K562 (cell line): Measurements from ENCODE around the gene RGS12. TPM values are rescaled to one million over a fixed set of nuclear protein-coding genes. Genes with fewer than 3 reads are reported as not detected.

Source experiments
- ATAC-seq: fragments of 200-7000 bp; cut with Tn5 transposase; 3 replicates; pipeline ENCODE4 v1.9.1; 2020; ENCODE audit warnings: moderate library complexity
- BruUV-seq: library from RNA; stranded (reverse); fragments of 400-500 nt; replicated peaks from 2 replicates; lab custom pipeline; 2021; lab: Mats Ljungman, UMichigan
- CTCF ChIA-PET: fragments of 300-600 bp; formaldehyde crosslinking; extraction: SDS; loops from one replicate; lab custom pipeline; 2021; ENCODE audit warnings: low intra/inter-chr PET ratio; lab: Yijun Ruan, JAX
- POLR2A ChIA-PET: fragments of 300-600, 350-650 bp; sonication (Branson Sonifier 250); formaldehyde crosslinking; extraction: SDS; loops from one replicate; lab custom pipeline; 2021; ENCODE audit warnings: antibody characterized with exemption, inconsistent platforms; lab: Yijun Ruan, JAX
- DNase-seq, 4 experiments: peaks; one replicate each; pipeline versions ENCODE4 v3.0.0 to v3.0.0-alpha.2; 2011 to 2018; ENCODE audit warnings: low spot score in 3 of 4, mixed read lengths in 3 of 4; ENCODE audit errors: extremely low read depth in 1 of 4
- FAIRE-seq: peaks from 2 replicates; lab custom pipeline; 2011; peaks lifted over from hg19 to GRCh38; lab: Jason Lieb, UNC
- H2AFZ ChIP-seq: 2 replicates; pipeline ENCODE4 v1.6.0; 2011; ENCODE audit warnings: low read depth, low read length, control low read depth, inconsistent platforms
- H3K27ac ChIP-seq: fragments of 200-600 bp; 3 replicates; pipeline ENCODE4 v1.8.0; 2011; ENCODE audit warnings: low read depth, mild to moderate bottlenecking, control low read depth, inconsistent platforms, low read length, moderate library complexity, mixed read lengths; ENCODE audit errors: extremely low read depth
- H3K27me3 ChIP-seq, 2 experiments: fragments of 300-600 bp in 1 of 2; 2 replicates in 1 of 2; 3 replicates in 1 of 2; pipeline versions ENCODE4 v1.6.0 to v1.8.0; 2011; ENCODE audit warnings: inconsistent platforms in 2 of 2, low read length in 2 of 2, mild to moderate bottlenecking in 1 of 2, mixed read lengths in 1 of 2, moderate library complexity in 1 of 2; ENCODE audit not compliant: control insufficient read depth in 2 of 2, insufficient read depth in 2 of 2
- H3K36me3 ChIP-seq: fragments of 300-600 bp; 3 replicates; pipeline ENCODE4 v1.8.0; 2011; ENCODE audit warnings: mild to moderate bottlenecking, low read length, inconsistent platforms; ENCODE audit not compliant: control insufficient read depth, insufficient read depth
- H3K4me1 ChIP-seq, 2 experiments: fragments of 200-600 bp in 1 of 2; replicated peaks in 1 of 2; 2 replicates in 1 of 2; 3 replicates in 1 of 2; pipeline versions ENCODE4 v1.5.1 to v1.8.0; 2011; ENCODE audit warnings: inconsistent platforms in 2 of 2, low read length in 2 of 2, mild to moderate bottlenecking in 1 of 2, mixed read lengths in 1 of 2, moderate library complexity in 1 of 2; ENCODE audit not compliant: control insufficient read depth in 2 of 2, insufficient read depth in 2 of 2
- H3K4me2 ChIP-seq: 2 replicates; pipeline ENCODE4 v1.6.1; 2011; ENCODE audit warnings: low read length, control low read depth, inconsistent platforms, mixed read lengths; ENCODE audit not compliant: insufficient read depth
- H3K4me3 ChIP-seq: fragments of 200-600 bp; sonication (generic), shearing (Covaris generic); 2 replicates; pipeline ENCODE4 v1.5.1; 2016; ENCODE audit warnings: control low read depth, inconsistent platforms
- H3K79me2 ChIP-seq: fragments of 200-600 bp; 3 replicates; pipeline ENCODE4 v1.8.0; 2011; ENCODE audit warnings: low read length, inconsistent platforms; ENCODE audit not compliant: control insufficient read depth, insufficient read depth
- H3K9ac ChIP-seq, 2 experiments: 2 replicates each; pipeline versions ENCODE4 v1.6.0 to v1.6.1; 2011; ENCODE audit warnings: low read depth in 2 of 2, low read length in 2 of 2, control low read depth in 1 of 2, inconsistent platforms in 1 of 2, mild to moderate bottlenecking in 1 of 2, mixed read lengths in 1 of 2; ENCODE audit not compliant: insufficient read depth in 1 of 2
- H3K9me1 ChIP-seq: one replicate; pipeline ENCODE4 v1.6.0; 2011; ENCODE audit warnings: inconsistent platforms, mild to moderate bottlenecking, low read length, moderate library complexity; ENCODE audit not compliant: control insufficient read depth, insufficient read depth
- H3K9me3 ChIP-seq: replicated peaks from 2 replicates; pipeline ENCODE4 v1.5.1; 2011; ENCODE audit warnings: low read depth, low read length, inconsistent platforms; ENCODE audit not compliant: control insufficient read depth, insufficient read depth
- H4K20me1 ChIP-seq: replicated peaks from 2 replicates; pipeline ENCODE4 v1.6.1; 2011; ENCODE audit warnings: low read length, inconsistent platforms, mixed read lengths; ENCODE audit not compliant: control insufficient read depth, insufficient read depth
- ARID3B ChIP-seq: fragments of 250-450 bp; sonication (Bioruptor Pico); IDR thresholded peaks from 2 replicates; pipeline ENCODE4 v1.4.0; 2020; ENCODE audit warnings: borderline replicate concordance
- BHLHE40 ChIP-seq: IDR thresholded peaks from 2 replicates; pipeline ENCODE4 v1.6.1; 2011; ENCODE audit warnings: low read length, improper control_type of control experiment
- BMI1 ChIP-seq: fragments of 150-350 bp; IDR thresholded peaks from 2 replicates; pipeline ENCODE4 v1.6.1; 2014; ENCODE audit warnings: low read length
- CBFB ChIP-seq: sonication (generic); formaldehyde crosslinking; IDR thresholded peaks from 2 replicates; pipeline ENCODE4 v1.4.0; 2020; ENCODE audit warnings: mild to moderate bottlenecking, missing genetic modification reagents
- CTCF ChIP-seq, 3 experiments: IDR thresholded peaks in 2 of 3; conservative IDR thresholded peaks in 1 of 3; 2 replicates each; pipeline ENCODE4 v1.5.1; 2011 to 2012; ENCODE audit warnings: low read length in 3 of 3, mild to moderate bottlenecking in 3 of 3, control low read depth in 2 of 3, improper control_type of control experiment in 1 of 3, inconsistent platforms in 1 of 3, low read depth in 1 of 3, mixed read lengths in 1 of 3, moderate library complexity in 1 of 3; ENCODE audit not compliant: insufficient read depth in 2 of 3
- EP300 ChIP-seq: IDR thresholded peaks from 2 replicates; pipeline ENCODE4 v1.6.1; 2012; ENCODE audit warnings: low read length, improper control_type of control experiment
- HBP1 ChIP-seq: fragments of 450-650 bp; formaldehyde crosslinking; IDR thresholded peaks from 2 replicates; pipeline ENCODE4 v1.4.0; 2022; ENCODE audit warnings: missing genetic modification characterization
- HMG20B ChIP-seq: fragments of 250-450 bp; sonication (Bioruptor Pico); IDR thresholded peaks from 2 replicates; pipeline ENCODE4 v1.5.0; 2021; ENCODE audit warnings: mild to moderate bottlenecking
- PHB ChIP-seq: fragments of 250-450 bp; sonication (Bioruptor Pico); IDR thresholded peaks from 2 replicates; pipeline ENCODE4 v1.5.0; 2021
- WGBS: fragments of 100-300 bp; shearing (Covaris generic); methylation state at CpG from one replicate; pipeline ENCODE4 v1.1.6; 2016; ENCODE audit warnings: low coverage, mixed read lengths; ENCODE audit not compliant: insufficient coverage; ENCODE audit errors: missing lambda C conversion rate; 5-methylcytosine and 5-hydroxymethylcytosine counted together
- in situ Hi-C: fragments of 300-500 bp; cut with MboI; formaldehyde crosslinking; loops from 4 replicates; pipeline ENCODE4 v1.15.0; 2018; ENCODE audit warnings: inconsistent platforms, mixed read lengths
- intact Hi-C: fragments of 100-400 bp; cut with micrococcal nuclease; formaldehyde crosslinking; loops from 2 replicates; pipeline ENCODE4 v1.14.2; 2022
- polyA plus RNA-seq, 8 experiments: library from polyadenylated mRNA; depleted of rRNA in 4 of 8; stranded (reverse) in 5 of 8; unstranded in 3 of 8; fragments of >200 nt; fragmentation: Nextera tagmentation in 2 of 8; fragmentation: Illumina TruSeq in 1 of 8; extraction: Ambion mirVana in 2 of 8; extraction: Trizol in 1 of 8; gene quantifications; 2 replicates each; pipeline versions ENCODE4 v1.2.1 to v1.2.3, GENCODE V29; 2011 to 2014; ENCODE audit warnings: inconsistent platforms in 1 of 8, missing spikeins in 1 of 8
- total RNA-seq, 7 experiments: library from RNA; depleted of rRNA in 6 of 7; stranded (reverse); fragments of >200 nt in 6 of 7; fragmentation: Illumina TruSeq in 2 of 7; extraction: Trizol in 2 of 7; gene quantifications; 2 replicates each; pipeline versions ENCODE4 v1.2.1 to v1.2.3, GENCODE V29; 2011 to 2021; ENCODE audit warnings: low replicate concordance in 1 of 7

RGS12 gene
- total and polyA plus RNA-seq, 9 of the 15 experiments (the other 6 are each of a cell fraction or from before 2014, with no cell fraction given), result 0.30 to 8.8 (median 5.5) TPM

- Histone ChIP-seq H3K4me1 (peaks cover 0 to 22% of the 10 kb centered on the region in 2 experiments; a peak in 2 of 5 replicates), H4K20me1 (no peaks in the 10 kb centered on the region; the same call in 1 of the 2 replicates), H3K4me2 (no peak overlapping the region), H3K27me3 (no peaks in the 10 kb centered on the region), H3K4me3 (no peak overlapping the region), H3K9me1 (no peaks in the 10 kb centered on the region), H2AFZ (no peak overlapping the region), H3K27ac (no peak overlapping the region), H3K9ac (no peak overlapping the region), H3K36me3 (no peaks in the 10 kb centered on the region), H3K9me3 (no peaks in the 10 kb centered on the region), H3K79me2 (no peaks in the 10 kb centered on the region)
- in situ Hi-C loops (no loop called here), intact Hi-C loops (loop anchor here (10.0 kb wide), 2 partner anchors 129 to 219 kb away; no protein-coding TSS in a partner anchor)
- ATAC-seq (peak; percentile 93), FAIRE-seq (peak; percentile 80), DNase-seq (peak in 3 of 4 experiments; percentile 36 to 52 (median 46))
- ChIA-PET POLR2A (interaction anchor here (0.7 kb wide), 1 partner anchor 37 kb away, joined by 3 read pairs; no protein-coding TSS in a partner anchor), CTCF (interaction anchor here (2.0 kb wide), 1 partner anchor 130 kb away, joined by 6 read pairs; no protein-coding TSS in a partner anchor)
- BruUV-seq, result no TSS peak
- WGBS, result 26% methylated on average over 18 of the region's 18 CpGs
- 0 out of 2 replicates have a peak, but pooled peaks have one; percentile 50 for TF ChIP-seq CBFB (CRISPR knock-in tag)
- no peak for TF ChIP-seq EP300
- no peak for TF ChIP-seq HBP1 (CRISPR knock-in tag)
- no peak for TF ChIP-seq ARID3B (CRISPR knock-in tag)
- TF ChIP-seq BHLHE40, result peak; percentile 73
- no peak for TF ChIP-seq HMG20B (CRISPR knock-in tag)
- TF ChIP-seq PHB (CRISPR knock-in tag), result no peak
- no peak for TF ChIP-seq BMI1
- TF ChIP-seq CTCF (IDR thresholded peaks at IDR 0.05 in 2 of 3, conservative IDR thresholded peaks at IDR 0.05 in 1 of 3; ENCODE audit: insufficient read depth in 2 of 3, low read depth in 1 of 3, low read length in 3 of 3), result peak; percentile 42 to 56 (median 46); a peak in 5 of 6 replicates
Observed at GRCh38 chr4:3324093-3324815, 31.4 kb downstream of the RGS12 start.
